Activated T-helper 2 cell treated with anti-CD3 and anti-CD28 coated beads, Interferon-gamma antibody, Interleukin-2, Interleukin-4, amounts not matched to agents 10 μg/mL and 5 μg/mL and 100 μg/mL, durations not matched to agents 14 hours and 24 hours and 36 hours (primary cell): ENCODE data around the gene PDPN. TPM values are rescaled to one million over a fixed set of nuclear protein-coding genes. Genes with fewer than 3 reads are reported as not detected.

Experiments used
- DNase-seq: peaks from one replicate; pipeline ENCODE4 v3.0.0; 2021; ENCODE audit warnings: low spot score
- H3K27ac Mint-ChIP-seq: one replicate; pipeline ENCODE4 v1.8.0; 2021; ENCODE audit warnings: mixed read lengths
- H3K27me3 Mint-ChIP-seq: one replicate; pipeline ENCODE4 v1.8.0; 2021; ENCODE audit warnings: low read depth, mixed read lengths
- H3K36me3 Mint-ChIP-seq: one replicate; pipeline ENCODE4 v1.8.0; 2021; ENCODE audit warnings: low read depth, mixed read lengths
- H3K4me1 Mint-ChIP-seq: one replicate; pipeline ENCODE4 v1.8.0; 2021; ENCODE audit warnings: low read depth, mixed read lengths
- H3K4me3 Mint-ChIP-seq: one replicate; pipeline ENCODE4 v1.8.0; 2021; ENCODE audit warnings: low read depth, mild to moderate bottlenecking, moderate library complexity, mixed read lengths
- H3K9me3 Mint-ChIP-seq: one replicate; pipeline ENCODE4 v1.8.0; 2021; ENCODE audit warnings: mixed read lengths
- intact Hi-C: fragments of 100-400 bp; cut with micrococcal nuclease; formaldehyde crosslinking; loops from one replicate; pipeline ENCODE4 v1.15.1; 2023
- total RNA-seq: library from RNA; stranded (reverse); gene quantifications from 2 replicates; pipeline ENCODE4 v1.2.3, GENCODE V29; 2022

The PDPN gene
- total RNA-seq, 1 donor from 2014 or later: not detected

DNA sequence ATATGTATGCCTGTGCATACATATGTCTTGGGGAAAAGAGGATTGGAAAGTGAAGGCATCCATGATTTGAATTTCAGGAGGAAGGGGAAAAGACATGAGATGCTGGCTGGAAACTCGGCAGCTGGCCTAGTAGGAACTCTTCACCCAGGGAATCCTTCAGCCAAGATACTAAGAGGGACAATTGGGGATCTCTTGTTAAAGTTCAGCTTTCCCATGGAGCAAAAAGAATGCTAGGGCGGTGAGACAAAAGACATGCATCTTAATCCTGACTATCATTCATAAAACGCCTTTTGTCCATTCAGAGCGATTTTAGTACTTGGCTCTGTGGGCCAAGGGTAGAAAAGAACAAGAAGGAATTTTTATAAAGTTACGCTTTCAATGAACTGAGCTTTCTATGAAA is 20.5 kb downstream of the PDPN start:
- no peak overlapping the region for H3K4me3 Mint-ChIP-seq
- H3K36me3 Mint-ChIP-seq: no peaks in the 10 kb centered on the region
- intact Hi-C loops: no loop called here
- no peak for DNase-seq
- H3K27ac Mint-ChIP-seq: no peak overlapping the region
- H3K27me3 Mint-ChIP-seq: no peaks in the 10 kb centered on the region
- H3K9me3 Mint-ChIP-seq: no peaks in the 10 kb centered on the region
- no peaks in the 10 kb centered on the region for H3K4me1 Mint-ChIP-seq

GRCh38 chr1:13604721-13605120 is 21.1 kb downstream of the PDPN start:
- H3K9me3 Mint-ChIP-seq: no peaks in the 10 kb centered on the region
- no peaks in the 10 kb centered on the region for H3K4me1 Mint-ChIP-seq
- H3K4me3 Mint-ChIP-seq: no peak overlapping the region
- no peak for DNase-seq
- no peaks in the 10 kb centered on the region for H3K27me3 Mint-ChIP-seq
- no peak overlapping the region for H3K27ac Mint-ChIP-seq
- intact Hi-C loops: no loop called here
- no peaks in the 10 kb centered on the region for H3K36me3 Mint-ChIP-seq

DNA sequence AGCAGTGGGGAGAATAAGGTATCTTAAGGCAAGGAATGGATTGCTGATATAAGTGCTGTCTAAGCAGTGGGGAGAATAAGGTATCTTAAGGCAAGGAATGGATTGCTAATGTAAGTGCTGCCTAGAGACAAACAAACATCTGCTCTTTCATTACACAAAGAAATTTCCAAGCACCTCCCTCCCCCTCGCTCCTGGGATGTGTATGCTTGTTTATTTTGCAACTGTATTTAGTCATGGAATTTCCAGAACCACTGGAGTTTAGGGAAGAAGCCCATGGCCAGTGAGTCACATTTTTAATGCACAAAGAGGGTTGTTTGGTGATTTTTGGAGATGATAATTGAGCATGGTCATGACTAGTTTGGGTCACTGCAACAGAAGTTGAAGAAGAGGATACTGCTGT is 21.5 kb downstream of the PDPN start:
- no peaks in the 10 kb centered on the region for H3K9me3 Mint-ChIP-seq

DNA sequence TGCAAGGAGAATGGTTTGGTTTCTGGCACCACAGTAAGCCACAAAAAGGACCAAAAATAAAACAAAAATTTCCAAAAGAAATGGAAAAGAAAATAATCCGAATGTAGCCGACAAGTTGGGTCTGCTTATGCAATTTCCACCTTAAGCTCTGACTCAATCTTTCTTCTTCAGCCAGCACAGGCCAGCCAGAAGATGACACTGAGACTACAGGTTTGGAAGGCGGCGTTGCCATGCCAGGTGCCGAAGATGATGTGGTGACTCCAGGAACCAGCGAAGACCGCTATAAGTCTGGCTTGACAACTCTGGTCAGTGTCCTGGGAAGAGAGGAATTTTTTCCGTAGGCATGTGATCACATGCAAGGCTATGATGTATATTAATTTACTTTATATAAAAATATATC is 23.4 kb downstream of the PDPN start:
- intact Hi-C loops: no loop called here
- Mint-ChIP-seq H3K27ac (no peak overlapping the region), H3K36me3 (no peaks in the 10 kb centered on the region), H3K9me3 (no peaks in the 10 kb centered on the region), H3K4me1 (no peaks in the 10 kb centered on the region), H3K27me3 (no peaks in the 10 kb centered on the region), H3K4me3 (no peak overlapping the region)
- DNase-seq: no peak

More for the DNA sequence above, 21.5 kb downstream of the PDPN start:
- Mint-ChIP-seq H3K36me3 (no peaks in the 10 kb centered on the region), H3K27me3 (no peaks in the 10 kb centered on the region), H3K4me3 (no peak overlapping the region), H3K4me1 (no peaks in the 10 kb centered on the region), H3K27ac (no peak overlapping the region)
- intact Hi-C loops: no loop called here
- no peak for DNase-seq

DNA sequence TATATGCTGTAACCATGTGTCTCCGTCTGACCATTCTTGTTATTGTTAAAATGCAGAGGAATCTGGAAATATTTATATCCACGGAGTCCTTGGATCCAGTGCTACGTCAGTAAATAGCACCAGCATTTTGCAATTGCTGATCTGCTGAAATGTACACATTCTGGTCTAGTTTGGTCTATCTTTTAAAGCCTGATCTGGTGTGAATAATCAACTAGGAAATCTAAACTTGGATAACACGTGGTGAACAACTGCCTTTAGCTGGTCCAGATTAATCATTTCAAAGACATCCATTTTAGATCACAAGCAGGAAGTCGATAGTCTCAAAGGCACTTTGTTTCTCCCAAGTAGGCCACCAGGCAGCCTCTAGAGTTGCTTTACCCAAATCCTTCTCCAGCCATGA is 32.6 kb downstream of the PDPN start:
- no peak for DNase-seq
- H3K4me1 Mint-ChIP-seq: no peaks in the 10 kb centered on the region
- no peaks in the 10 kb centered on the region for H3K27me3 Mint-ChIP-seq
- H3K27ac Mint-ChIP-seq: no peak overlapping the region
- intact Hi-C loops: no loop called here
- no peak overlapping the region for H3K4me3 Mint-ChIP-seq
- no peaks in the 10 kb centered on the region for H3K36me3 Mint-ChIP-seq
- no peaks in the 10 kb centered on the region for H3K9me3 Mint-ChIP-seq

GRCh38 chr1:13617108-13617507 is 33.5 kb downstream of the PDPN start:
- Mint-ChIP-seq H3K27ac (no peak overlapping the region), H3K9me3 (no peaks in the 10 kb centered on the region), H3K27me3 (no peaks in the 10 kb centered on the region), H3K4me1 (no peaks in the 10 kb centered on the region), H3K36me3 (no peaks in the 10 kb centered on the region), H3K4me3 (no peak overlapping the region)
- DNase-seq: no peak
- intact Hi-C loops: no loop called here

DNA sequence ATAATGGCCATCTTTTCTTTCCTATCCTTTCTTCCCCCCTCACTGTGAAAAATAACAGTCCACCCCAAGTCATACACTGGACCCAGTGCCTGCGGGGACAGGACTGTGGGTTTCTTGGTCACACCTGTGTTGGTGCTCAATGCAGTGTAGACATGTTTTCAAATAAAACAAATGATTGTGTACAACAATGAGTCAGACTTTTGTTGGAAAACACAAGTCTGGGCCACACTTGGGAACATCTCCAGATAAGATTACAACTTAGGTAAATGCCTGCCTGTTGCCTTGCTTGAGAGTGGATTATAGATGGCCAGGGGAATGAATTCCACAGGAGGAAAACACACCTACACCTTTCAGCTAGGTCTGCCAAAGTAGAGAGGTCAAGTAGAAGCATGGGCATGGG is 34.1 kb downstream of the PDPN start:
- no peaks in the 10 kb centered on the region for H3K4me1 Mint-ChIP-seq
- H3K27ac Mint-ChIP-seq: no peak overlapping the region
- no peaks in the 10 kb centered on the region for H3K36me3 Mint-ChIP-seq
- no peaks in the 10 kb centered on the region for H3K9me3 Mint-ChIP-seq
- no peak for DNase-seq
- intact Hi-C loops: no loop called here
- H3K27me3 Mint-ChIP-seq: no peaks in the 10 kb centered on the region
- H3K4me3 Mint-ChIP-seq: no peak overlapping the region

- Mint-ChIP-seq H3K9me3 (no peaks in the 10 kb centered on the region), H3K27ac (no peak overlapping the region), H3K36me3 (no peaks in the 10 kb centered on the region), H3K27me3 (no peaks in the 10 kb centered on the region), H3K4me1 (no peaks in the 10 kb centered on the region), H3K4me3 (no peak overlapping the region)
- DNase-seq: no peak
- intact Hi-C loops: no loop called here
Observed at GRCh38 chr1:13618483-13618882, 34.9 kb downstream of the PDPN start.

DNA sequence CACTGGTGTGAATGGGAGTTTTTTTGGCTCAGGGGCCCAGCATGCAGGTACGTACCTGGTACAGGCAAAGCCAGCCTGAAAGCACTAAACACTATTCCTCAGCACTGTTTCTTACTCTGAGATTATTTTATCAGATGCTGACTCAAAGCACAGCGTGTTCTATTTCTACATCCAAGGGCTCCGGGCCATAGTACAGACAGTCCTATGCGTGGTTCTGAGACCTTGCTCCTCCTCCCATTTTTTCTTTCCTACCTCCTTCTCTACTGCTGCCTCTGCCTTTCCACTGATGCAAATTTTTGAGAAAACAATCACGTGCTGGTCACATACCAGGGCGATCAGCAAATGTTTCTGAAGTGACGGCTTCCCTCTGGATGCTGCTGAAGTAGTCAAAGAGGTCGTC is 36.3 kb downstream of the PDPN start:
- H3K4me3 Mint-ChIP-seq: no peak overlapping the region
- intact Hi-C loops: no loop called here
- no peaks in the 10 kb centered on the region for H3K27me3 Mint-ChIP-seq
- no peaks in the 10 kb centered on the region for H3K4me1 Mint-ChIP-seq
- H3K9me3 Mint-ChIP-seq: no peaks in the 10 kb centered on the region
- H3K36me3 Mint-ChIP-seq: no peaks in the 10 kb centered on the region
- no peak overlapping the region for H3K27ac Mint-ChIP-seq
- DNase-seq: no peak

DNA sequence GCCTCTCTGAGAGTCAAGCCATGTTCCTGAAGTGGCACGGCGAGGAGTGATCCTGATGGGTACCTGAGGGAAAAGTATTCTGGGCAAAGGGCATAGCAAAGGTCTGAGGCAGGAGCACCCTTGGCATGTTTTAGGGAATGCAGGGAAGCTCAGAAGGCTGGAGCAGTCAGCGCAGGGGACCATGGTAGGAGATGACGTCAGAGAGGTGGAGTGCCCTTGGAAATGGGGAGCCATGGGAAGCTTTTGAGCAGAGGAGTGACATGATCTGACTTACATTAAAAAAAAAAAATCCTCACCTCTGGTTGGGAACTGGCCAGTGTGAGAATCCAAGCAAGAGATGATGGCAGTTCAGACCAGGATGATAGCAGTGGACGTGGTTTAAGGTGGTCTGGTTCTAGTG is 37.2 kb downstream of the PDPN start:
- no peak overlapping the region for H3K4me3 Mint-ChIP-seq
- H3K36me3 Mint-ChIP-seq: no peaks in the 10 kb centered on the region
- H3K27ac Mint-ChIP-seq: no peak overlapping the region
- no peak for DNase-seq
- intact Hi-C loops: no loop called here
- no peaks in the 10 kb centered on the region for H3K4me1 Mint-ChIP-seq
- no peaks in the 10 kb centered on the region for H3K27me3 Mint-ChIP-seq
- H3K9me3 Mint-ChIP-seq: no peaks in the 10 kb centered on the region

- H3K4me1 Mint-ChIP-seq: no peaks in the 10 kb centered on the region
- no peak for DNase-seq
- H3K27ac Mint-ChIP-seq: no peak overlapping the region
- H3K27me3 Mint-ChIP-seq: no peaks in the 10 kb centered on the region
- no peaks in the 10 kb centered on the region for H3K36me3 Mint-ChIP-seq
- H3K9me3 Mint-ChIP-seq: no peaks in the 10 kb centered on the region
- H3K4me3 Mint-ChIP-seq: no peak overlapping the region
- intact Hi-C loops: no loop called here
Observed at GRCh38 chr1:13622446-13622845, 38.8 kb downstream of the PDPN start.

DNA sequence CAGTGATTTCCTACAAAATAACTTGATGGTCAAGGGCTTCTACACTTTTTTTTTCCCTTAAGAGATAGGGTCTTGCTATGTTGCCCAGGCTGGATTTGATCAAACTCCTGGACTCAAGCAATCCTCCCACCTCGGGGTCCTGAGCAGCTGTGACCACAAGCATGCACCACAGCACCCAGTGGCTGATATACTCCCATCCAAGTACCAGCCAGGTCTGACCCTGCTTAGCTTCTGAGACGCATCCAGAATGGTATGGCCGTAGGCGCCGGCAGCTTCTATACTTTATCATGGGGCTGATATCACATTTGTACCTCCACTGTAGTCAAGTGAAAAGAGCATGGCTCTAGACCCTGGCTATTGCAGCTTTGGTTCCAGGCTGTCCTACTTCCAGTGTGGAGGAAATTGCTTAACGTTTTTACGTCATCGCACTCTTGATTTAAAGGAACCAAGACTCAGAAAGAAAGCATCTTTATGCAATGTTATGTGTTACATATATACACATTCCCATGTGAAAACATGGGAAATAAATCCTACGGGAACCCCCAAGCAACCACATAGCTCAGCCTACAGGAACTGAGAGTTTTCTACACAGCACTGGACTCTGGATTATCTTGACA is 39.5 kb downstream of the PDPN start:
- Mint-ChIP-seq H3K36me3 (no peaks in the 10 kb centered on the region), H3K27me3 (no peaks in the 10 kb centered on the region), H3K4me3 (no peak overlapping the region), H3K9me3 (no peaks in the 10 kb centered on the region), H3K27ac (no peak overlapping the region), H3K4me1 (no peaks in the 10 kb centered on the region)
- no peak for DNase-seq
- intact Hi-C loops: no loop called here

GRCh38 chr1:13624526-13624925 is 40.9 kb downstream of the PDPN start:
- DNase-seq: no peak
- intact Hi-C loops: no loop called here
- Mint-ChIP-seq H3K27ac (no peak overlapping the region), H3K27me3 (no peaks in the 10 kb centered on the region), H3K4me3 (no peak overlapping the region), H3K4me1 (no peaks in the 10 kb centered on the region), H3K9me3 (no peaks in the 10 kb centered on the region), H3K36me3 (no peaks in the 10 kb centered on the region)

- Mint-ChIP-seq H3K4me1 (no peaks in the 10 kb centered on the region), H3K36me3 (no peaks in the 10 kb centered on the region), H3K4me3 (no peak overlapping the region), H3K27me3 (no peaks in the 10 kb centered on the region), H3K27ac (no peak overlapping the region), H3K9me3 (no peaks in the 10 kb centered on the region)
- intact Hi-C loops: no loop called here
- DNase-seq: no peak
Observed at GRCh38 chr1:13627127-13627526, 43.5 kb downstream of the PDPN start.
